HG03060 (cell line): Measurements from ENCODE around the gene PLEKHG2.
A peak's percentile ranks its signal among the peaks of the same experiment; 100 is the strongest.

Experiments
- ATAC-seq: cut with Tn5 transposase; IDR thresholded peaks from one replicate; pipeline ENCODE4 v1.9.1; 2021; ENCODE audit warnings: low read depth, moderate number of reproducible peaks; ENCODE audit not compliant: unreplicated experiment

Gene PLEKHG2

GRCh38 chr19:39382991-39383828, 29.3 kb upstream of the PLEKHG2 start:
- no peak for ATAC-seq

GRCh38 chr19:39384839-39385568, 27.5 kb upstream of the PLEKHG2 start:
- ATAC-seq: no peak

DNA sequence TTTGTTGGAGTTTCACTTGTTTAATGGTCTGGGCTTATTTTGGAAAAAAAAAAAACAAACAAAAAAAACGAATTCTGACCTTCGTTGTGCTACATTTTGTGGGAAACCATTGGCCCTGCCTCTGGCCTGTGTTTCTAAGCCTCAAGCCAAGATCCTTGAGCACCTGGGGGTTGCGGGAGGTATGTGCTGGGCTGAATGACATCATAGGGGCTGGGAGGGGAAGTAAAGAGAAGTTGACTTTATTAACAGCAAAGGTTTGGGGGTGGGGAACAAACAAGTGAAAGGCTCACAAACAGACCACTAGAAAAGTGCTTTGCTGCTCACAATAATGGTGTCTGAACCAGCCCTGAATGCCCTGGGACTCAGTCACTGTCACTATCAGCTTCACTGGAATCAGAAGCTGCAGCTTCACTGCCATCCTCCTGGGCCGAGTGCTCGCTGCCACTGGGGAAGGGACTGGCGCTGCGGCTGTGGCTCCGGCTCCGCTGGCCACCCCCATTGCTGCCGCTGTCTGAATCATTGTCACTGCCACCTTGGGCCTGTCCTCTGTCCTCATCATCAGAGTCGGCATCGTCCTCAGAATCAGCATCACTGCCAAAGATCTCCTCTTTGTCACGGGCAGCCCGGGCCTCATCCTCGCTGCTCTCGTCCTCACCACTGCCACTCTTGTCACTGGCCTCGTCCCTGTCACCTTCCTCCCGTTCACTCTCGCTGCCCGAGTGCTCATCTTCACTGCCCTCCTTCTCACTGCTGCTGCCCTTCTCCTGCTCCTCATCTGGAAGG, 26.6 kb upstream of the PLEKHG2 start:
- ATAC-seq: no peak

DNA sequence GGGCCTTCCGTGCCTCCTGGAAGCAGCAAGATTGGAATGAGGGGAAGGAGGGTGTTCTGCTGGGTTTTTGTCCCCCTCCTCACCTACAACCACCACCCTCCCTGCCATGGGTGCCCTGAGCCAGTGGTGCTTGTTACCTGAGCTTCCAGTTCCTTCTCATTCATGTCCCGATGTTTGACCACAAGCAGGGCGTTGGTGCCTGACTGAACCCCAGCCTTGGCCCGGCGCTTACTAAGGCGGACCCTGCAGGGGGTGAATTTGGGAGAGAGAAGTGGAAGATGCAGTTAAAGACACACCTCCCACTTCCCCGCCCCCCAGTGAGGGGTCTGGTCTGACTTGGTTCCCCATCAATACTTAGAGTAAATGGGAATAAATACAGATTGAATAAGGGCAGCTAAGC, 25.9 kb upstream of the PLEKHG2 start:
- ATAC-seq: no peak

DNA sequence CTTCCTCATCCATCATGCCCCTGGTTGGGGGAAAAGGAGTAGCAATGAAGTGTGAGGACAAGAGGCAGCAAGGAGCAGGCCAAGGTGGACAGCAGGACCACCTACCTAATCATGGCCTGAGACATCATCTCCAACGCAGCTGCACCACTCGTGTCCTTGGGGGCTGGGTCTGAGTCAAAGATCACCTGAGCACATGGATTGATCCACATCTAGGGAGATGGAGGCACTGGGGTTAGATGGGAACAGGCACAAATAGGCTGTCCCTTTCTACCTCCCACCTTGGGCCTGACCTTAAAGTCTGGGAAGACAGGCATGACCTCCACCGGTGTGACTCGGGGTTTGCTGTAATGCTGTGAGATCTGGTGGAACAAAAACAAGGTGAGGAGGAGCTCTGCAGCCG, 23.8 kb upstream of the PLEKHG2 start:
- no peak for ATAC-seq

- no peak for ATAC-seq
These were observed 22.6 kb upstream of the PLEKHG2 start for GRCh38 chr19:39389631-39390414.

DNA sequence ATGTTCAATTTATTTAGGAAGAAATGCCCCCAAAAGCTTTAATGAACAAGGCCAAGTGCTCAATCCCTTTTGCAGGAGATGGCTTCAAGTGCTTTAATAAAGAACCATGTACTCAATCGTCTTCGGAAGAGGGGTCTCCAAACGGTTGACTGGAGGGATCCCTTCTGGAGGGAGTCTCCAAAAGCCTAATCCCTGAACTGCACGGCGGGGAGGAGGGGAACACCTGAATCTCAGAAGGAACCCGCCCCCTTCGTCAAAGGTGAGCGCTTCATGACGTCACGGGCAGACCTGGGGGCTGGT, 22.1 kb upstream of the PLEKHG2 start:
- ATAC-seq: no peak

DNA sequence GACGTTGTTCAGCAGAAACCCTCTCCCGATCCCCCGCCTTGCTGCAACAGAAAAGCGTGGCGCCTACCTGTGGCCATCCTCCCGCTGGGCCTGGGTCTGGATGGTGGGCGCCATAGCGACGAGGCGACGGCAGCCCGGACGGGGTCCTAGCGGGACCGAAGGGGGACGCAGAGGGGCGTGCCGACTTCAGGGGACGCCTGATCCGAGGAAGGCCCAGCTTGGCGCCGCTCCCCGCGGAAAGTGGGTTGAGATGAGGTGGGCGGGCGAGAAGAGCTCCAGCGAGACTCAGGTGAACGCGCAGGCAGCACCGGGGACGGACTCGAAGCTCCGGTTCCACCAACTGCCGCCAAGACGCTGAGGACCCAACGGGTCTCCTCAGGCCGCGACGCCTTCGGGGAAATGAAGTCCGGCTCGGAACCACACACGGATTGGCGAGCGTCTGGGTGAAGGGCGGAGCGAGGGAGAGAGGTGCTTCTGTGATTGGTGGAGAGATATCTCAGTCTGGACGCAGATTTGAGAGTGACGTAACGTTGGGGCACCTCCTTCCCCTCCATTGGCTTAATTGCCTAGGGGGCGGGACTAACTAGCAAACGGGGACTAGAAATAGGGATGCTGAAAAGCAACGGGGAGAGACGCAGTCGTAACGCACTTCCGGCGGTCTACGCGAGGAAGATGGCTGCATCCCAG, 21.6 kb upstream of the PLEKHG2 start, which contains the start of the genes MED29 and PAF1:
TSS of gene MED29 (plus strand) at position 628 of the 687 bp plus-strand sequence. CDS start at position 673, 45 bp downstream.
TSS of gene PAF1 (minus strand) at position 356 of the 687 bp plus-strand sequence. CDS start at position 114, 242 bp downstream.
- peak; percentile 86 for ATAC-seq

DNA sequence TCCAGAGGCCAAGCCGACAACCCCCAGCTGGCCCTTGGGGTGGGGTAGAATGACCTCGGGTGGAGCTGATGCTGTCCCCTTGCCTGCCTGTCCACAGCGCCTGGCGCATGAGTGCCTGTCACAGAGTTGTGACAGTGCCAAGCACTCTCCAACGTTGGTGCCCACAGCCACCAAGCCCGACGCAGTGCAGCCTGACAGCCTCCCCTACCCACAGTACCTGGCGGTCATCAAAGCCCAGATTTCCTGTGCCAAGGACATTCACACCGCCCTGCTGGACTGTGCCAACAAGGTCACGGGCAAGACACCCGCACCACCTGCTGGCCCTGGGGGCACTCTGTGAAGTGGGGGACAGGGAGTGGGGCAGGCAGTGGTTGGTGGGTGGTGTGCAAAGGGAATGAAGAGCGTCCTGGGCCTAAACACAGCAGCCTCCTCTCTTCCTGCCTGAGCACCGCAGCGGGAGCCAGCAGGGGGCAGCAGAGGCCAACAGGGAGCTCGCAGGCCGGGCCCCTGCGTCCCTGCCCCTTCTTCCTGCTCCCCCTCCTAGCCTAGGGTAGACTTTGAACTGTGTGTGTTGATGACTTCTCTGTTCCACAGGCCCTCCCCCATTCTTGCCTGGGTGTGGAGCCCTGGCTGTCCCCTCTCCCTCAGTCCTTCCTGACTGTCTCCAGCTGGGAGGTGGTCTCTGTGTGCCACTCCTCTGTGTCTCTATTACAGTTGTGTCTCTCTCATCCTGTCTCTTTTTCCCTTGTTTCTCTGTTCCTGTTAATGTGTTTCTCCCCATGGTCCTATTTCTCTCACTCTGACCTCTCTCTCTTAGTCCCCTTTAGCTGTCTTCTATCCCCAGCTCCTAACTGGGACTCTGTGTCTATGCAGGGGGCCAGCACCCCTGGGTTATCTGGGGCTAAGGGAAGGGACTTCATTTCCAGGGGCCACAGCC, 14.8 kb upstream of the PLEKHG2 start:
- no peak for ATAC-seq

GRCh38 chr19:39398297-39398864, 14.1 kb upstream of the PLEKHG2 start:
- ATAC-seq: no peak

GRCh38 chr19:39399668-39400050, 12.8 kb upstream of the PLEKHG2 start:
- ATAC-seq: no peak

DNA sequence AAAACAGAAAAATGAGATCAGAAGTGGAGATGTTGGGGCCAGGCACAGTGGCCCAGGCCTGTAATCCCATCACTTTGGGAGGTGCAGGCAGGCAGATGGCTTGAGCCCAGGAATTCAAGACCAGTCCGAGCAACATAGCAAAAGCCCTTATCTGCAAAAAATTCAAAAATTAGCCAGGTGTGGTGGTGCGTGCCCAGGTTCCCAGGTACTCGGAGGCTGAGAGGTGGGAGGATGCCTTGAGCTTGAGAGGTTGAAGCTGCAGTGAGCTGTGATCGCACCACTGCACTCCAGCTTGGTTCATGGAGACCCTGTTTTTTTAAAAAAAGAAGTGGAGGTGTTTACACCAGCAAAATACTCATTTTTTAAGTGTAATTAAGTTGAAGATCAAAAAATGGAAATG, 12.4 kb upstream of the PLEKHG2 start:
- no peak for ATAC-seq

DNA sequence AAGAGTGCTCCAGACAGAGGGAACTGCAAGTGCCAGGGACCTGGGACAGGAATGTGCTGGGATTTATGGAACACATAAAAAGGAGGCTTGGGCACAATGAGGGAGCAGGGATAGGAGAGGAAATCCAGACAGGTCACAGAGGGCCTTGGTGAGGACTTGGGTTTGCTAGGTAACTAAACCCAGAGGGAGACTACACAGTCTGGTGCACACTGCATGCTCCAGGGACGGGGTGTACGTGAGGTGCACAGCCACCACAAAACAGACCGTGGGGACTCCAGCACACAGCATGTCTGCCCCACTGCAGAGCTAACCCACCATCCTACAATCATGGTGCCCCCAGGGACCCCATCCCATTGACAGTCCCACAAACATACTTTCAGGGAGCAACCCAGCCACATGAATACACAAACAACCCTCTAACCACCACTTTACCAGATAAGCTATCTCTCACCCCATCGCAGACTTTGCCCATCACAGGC, 11.4 kb upstream of the PLEKHG2 start:
- ATAC-seq: no peak

DNA sequence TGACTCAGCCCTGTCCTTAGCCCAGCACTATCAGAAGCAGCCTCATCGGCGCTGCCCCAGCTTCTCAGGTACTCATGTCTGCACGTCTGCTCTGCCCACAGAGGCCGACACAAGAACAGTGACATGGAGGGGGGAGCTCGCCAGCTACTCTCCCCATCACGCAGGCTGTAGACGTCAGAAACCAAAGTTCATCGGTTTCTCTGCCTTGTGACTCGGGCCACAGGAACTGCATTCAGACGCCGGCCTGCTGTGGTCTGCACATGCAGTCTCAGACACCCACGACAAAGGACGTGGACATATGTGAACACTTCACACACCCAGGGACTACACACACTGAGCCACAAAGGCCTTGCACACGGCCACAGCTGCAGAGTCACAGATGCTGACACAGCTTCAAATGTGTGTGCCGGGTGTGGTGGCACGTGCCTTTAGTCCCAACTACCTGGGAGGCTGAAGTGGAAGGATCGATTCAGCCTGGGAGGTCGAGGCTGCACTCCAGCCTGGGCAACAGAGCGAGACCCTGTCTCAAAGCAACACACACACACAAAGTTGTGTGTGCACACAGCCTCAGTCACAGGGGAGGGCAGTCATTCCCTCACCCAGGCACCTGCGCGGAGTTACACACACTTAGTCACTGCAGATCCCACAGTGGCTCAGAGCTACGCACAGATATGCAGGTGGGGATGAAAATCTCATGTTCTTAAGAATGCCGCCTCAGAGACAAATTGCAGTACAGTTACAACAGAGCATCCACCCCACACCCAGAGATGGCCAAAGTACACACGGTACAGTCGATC, 10.7 kb upstream of the PLEKHG2 start:
- peak; percentile 25 for ATAC-seq

- ATAC-seq: no peak
These were observed 9.8 kb upstream of the PLEKHG2 start for GRCh38 chr19:39402346-39403300.
